ENCODE results near the gene SEPTIN5.

The SEPTIN5 gene

GRCh38 chr22:19706661-19707151 is 7.6 kb upstream of the SEPTIN5 start:
- DNase-seq, result no peak

- no peak for DNase-seq
These were observed 6.7 kb upstream of the SEPTIN5 start for GRCh38 chr22:19707347-19708290.

- no peak for DNase-seq
These were observed 5.8 kb upstream of the SEPTIN5 start for GRCh38 chr22:19708321-19709011.

- DNase-seq, result no peak
These were observed 5.1 kb upstream of the SEPTIN5 start for GRCh38 chr22:19709063-19709769.

- DNase-seq, result no peak
These were observed 4.1 kb upstream of the SEPTIN5 start for GRCh38 chr22:19710020-19710768.

GRCh38 chr22:19710769-19711106 is 3.6 kb upstream of the SEPTIN5 start:
- DNase-seq, result no peak

GRCh38 chr22:19713245-19713644 is 1.1 kb upstream of the SEPTIN5 start:
- DNase-seq, result no peak

- DNase-seq, result no peak
These were observed 522 bp upstream of the SEPTIN5 start for GRCh38 chr22:19713650-19714311.

- no peak for DNase-seq
These were observed 1.1 kb downstream of the SEPTIN5 start for GRCh38 chr22:19715188-19715930.

- no peak for DNase-seq
These were observed 1.9 kb downstream of the SEPTIN5 start for GRCh38 chr22:19716041-19716828.

GRCh38 chr22:19716829-19717105 is 2.5 kb downstream of the SEPTIN5 start:
- DNase-seq, result no peak

GRCh38 chr22:19717181-19717580 is 2.9 kb downstream of the SEPTIN5 start:
- DNase-seq, result no peak

GRCh38 chr22:19717691-19718455 is 3.6 kb downstream of the SEPTIN5 start:
- no peak for DNase-seq

GRCh38 chr22:19718456-19719049 is 4.2 kb downstream of the SEPTIN5 start:
- no peak for DNase-seq

- DNase-seq, result no peak
These were observed 4.8 kb downstream of the SEPTIN5 start for GRCh38 chr22:19719050-19719482.

GRCh38 chr22:19719488-19720021 is 5.3 kb downstream of the SEPTIN5 start:
- DNase-seq, result no peak

GRCh38 chr22:19720150-19720827 is 6.0 kb downstream of the SEPTIN5 start:
- no peak for DNase-seq

- DNase-seq, result no peak
These were observed 6.7 kb downstream of the SEPTIN5 start for GRCh38 chr22:19720999-19721329.
